ENCODE data around the gene TAOK3.
A peak's percentile ranks its signal among the peaks of the same experiment; 100 is the strongest.
"Not testable (repeated sequence)": the region's sequence is repeated elsewhere in the genome, so short reads cannot be mapped to it uniquely, and the experiment has no call there.

The TAOK3 gene

DNA sequence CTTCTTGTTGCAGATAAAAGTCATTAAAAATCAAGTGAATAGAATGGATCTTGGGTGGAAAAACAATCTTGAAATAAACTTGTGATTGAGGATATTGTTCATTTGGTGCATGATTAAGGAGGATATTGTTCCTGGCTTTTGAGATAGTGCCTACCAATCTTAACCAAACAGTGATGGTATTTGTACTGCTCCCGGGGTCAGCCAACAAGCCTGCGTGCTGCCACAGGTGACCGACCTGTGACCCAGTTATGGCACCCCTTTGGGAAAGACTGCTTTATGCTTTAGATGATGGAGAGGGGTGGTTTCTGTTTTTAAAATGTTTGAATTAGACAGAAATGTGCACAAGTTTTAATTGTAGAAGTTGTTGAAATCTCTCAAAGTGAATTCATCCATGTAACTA is 45.2 kb upstream of the TAOK3 start:
- Histone ChIP-seq H3K4me3 (ENCODE audit: insufficient read depth, low read length, poor library complexity, severe bottlenecking) (no peak overlapping the region), H4K20me1 (ENCODE audit: low read depth, low read length) (no peaks in the 10 kb centered on the region), H3K4me2 (ENCODE audit: low read depth, low read length, poor library complexity, severe bottlenecking) (no peak overlapping the region), H3K9ac (ENCODE audit: low read length) (no peak overlapping the region), H3K9me3 (ENCODE audit: insufficient read depth, low read length) (no peaks in the 10 kb centered on the region), H3K27ac (ENCODE audit: low read depth, low read length) (no peak overlapping the region), H3K36me3 (ENCODE audit: low read length) (no peaks in the 10 kb centered on the region), H3K79me2 (ENCODE audit: insufficient read depth, low read length) (no peaks in the 10 kb centered on the region), H3K27me3 (ENCODE audit: low read length) (no peaks in the 10 kb centered on the region), H3F3A (ENCODE audit: insufficient read depth) (no peaks in the 10 kb centered on the region), H3K9me2 (replicated peaks; ENCODE audit: insufficient read depth, low read length) (no peaks in the 10 kb centered on the region), H2AFZ (ENCODE audit: low read depth, low read length, severe bottlenecking) (no peak overlapping the region)
- TF ChIP-seq, protein P1, sequence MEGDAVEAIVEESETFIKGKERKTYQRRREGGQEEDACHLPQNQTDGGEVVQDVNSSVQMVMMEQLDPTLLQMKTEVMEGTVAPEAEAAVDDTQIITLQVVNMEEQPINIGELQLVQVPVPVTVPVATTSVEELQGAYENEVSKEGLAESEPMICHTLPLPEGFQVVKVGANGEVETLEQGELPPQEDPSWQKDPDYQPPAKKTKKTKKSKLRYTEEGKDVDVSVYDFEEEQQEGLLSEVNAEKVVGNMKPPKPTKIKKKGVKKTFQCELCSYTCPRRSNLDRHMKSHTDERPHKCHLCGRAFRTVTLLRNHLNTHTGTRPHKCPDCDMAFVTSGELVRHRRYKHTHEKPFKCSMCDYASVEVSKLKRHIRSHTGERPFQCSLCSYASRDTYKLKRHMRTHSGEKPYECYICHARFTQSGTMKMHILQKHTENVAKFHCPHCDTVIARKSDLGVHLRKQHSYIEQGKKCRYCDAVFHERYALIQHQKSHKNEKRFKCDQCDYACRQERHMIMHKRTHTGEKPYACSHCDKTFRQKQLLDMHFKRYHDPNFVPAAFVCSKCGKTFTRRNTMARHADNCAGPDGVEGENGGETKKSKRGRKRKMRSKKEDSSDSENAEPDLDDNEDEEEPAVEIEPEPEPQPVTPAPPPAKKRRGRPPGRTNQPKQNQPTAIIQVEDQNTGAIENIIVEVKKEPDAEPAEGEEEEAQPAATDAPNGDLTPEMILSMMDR (IDR thresholded peaks at IDR 0.05; ENCODE audit: insufficient read depth, low read length, poor library complexity, severe bottlenecking), result no peak
- no peak for TF ChIP-seq EZH2phosphoT487 (conservative IDR thresholded peaks at IDR 0.05; ENCODE audit: low read length)

DNA sequence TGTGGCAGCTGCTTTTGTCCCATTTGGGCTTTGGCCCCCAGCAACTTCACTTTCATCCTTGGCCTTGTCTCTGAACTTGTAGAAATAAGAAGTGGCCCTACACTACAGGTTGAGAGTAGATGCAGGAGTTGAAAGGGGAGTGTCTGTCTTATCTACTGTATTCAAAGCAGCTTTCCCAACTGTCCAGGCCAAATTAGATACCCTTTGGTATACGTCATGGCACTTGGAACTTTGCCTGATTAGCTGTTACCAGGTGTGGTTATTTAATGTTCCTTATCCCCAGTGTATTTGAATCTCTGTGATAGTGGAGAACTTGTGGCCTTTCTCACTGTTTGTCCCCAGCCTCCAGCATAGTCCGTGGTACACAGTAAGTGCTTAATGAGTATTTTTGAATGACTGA is 37.1 kb upstream of the TAOK3 start:
- Histone ChIP-seq H3K9me3 (ENCODE audit: insufficient read depth, low read length) (no peaks in the 10 kb centered on the region), H4K20me1 (ENCODE audit: low read depth, low read length) (no peaks in the 10 kb centered on the region), H3K9ac (ENCODE audit: low read length) (no peak overlapping the region), H3K4me3 (ENCODE audit: insufficient read depth, low read length, poor library complexity, severe bottlenecking) (no peak overlapping the region), H3K79me2 (ENCODE audit: insufficient read depth, low read length) (no peaks in the 10 kb centered on the region), H3K4me2 (ENCODE audit: low read depth, low read length, poor library complexity, severe bottlenecking) (no peak overlapping the region), H3K36me3 (ENCODE audit: low read length) (peaks cover 19% of the 10 kb centered on the region), H3K27ac (ENCODE audit: low read depth, low read length) (no peak overlapping the region), H3K9me2 (replicated peaks; ENCODE audit: insufficient read depth, low read length) (no peaks in the 10 kb centered on the region), H3K27me3 (ENCODE audit: low read length) (no peaks in the 10 kb centered on the region), H3F3A (ENCODE audit: insufficient read depth) (no peaks in the 10 kb centered on the region), H2AFZ (ENCODE audit: low read depth, low read length, severe bottlenecking) (no peak overlapping the region)
- TF ChIP-seq EZH2phosphoT487 (conservative IDR thresholded peaks at IDR 0.05; ENCODE audit: low read length), result no peak
- TF ChIP-seq, protein P1 (IDR thresholded peaks at IDR 0.05; ENCODE audit: insufficient read depth, low read length, poor library complexity, severe bottlenecking), result no peak

DNA sequence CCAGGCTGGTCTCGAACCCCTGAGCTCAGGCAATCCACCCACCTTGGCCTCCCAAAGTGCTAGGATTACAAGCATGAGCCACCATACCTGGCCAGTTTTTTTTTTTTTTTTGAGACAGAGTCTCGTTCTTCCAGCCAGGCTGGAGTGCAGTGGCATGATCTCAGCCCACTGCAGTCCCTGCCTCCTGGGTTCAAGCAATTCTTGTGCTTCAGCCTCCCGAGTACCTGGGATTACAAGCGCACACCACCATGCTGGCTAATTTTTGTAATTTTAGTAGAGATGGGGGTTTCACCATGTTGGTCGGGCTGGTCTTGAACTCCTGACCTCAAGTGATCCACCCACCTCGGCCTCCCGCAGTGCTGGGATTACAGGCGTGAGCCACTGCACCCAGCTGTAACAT is 35.5 kb upstream of the TAOK3 start:
- not testable (repeated sequence) for H3K4me3 ChIP-seq (ENCODE audit: insufficient read depth, low read length, poor library complexity, severe bottlenecking); H3K27ac ChIP-seq (ENCODE audit: low read depth, low read length); H3K9me2 ChIP-seq (replicated peaks; ENCODE audit: insufficient read depth, low read length); H3K4me2 ChIP-seq (ENCODE audit: low read depth, low read length, poor library complexity, severe bottlenecking); H3K79me2 ChIP-seq (ENCODE audit: insufficient read depth, low read length); H3K9me3 ChIP-seq (ENCODE audit: insufficient read depth, low read length); H3K9ac ChIP-seq (ENCODE audit: low read length); H3F3A ChIP-seq (ENCODE audit: insufficient read depth); H3K27me3 ChIP-seq (ENCODE audit: low read length); H4K20me1 ChIP-seq (ENCODE audit: low read depth, low read length); H2AFZ ChIP-seq (ENCODE audit: low read depth, low read length, severe bottlenecking)
- H3K36me3 ChIP-seq (ENCODE audit: low read length), result peaks cover 19% of the 10 kb centered on the region

DNA sequence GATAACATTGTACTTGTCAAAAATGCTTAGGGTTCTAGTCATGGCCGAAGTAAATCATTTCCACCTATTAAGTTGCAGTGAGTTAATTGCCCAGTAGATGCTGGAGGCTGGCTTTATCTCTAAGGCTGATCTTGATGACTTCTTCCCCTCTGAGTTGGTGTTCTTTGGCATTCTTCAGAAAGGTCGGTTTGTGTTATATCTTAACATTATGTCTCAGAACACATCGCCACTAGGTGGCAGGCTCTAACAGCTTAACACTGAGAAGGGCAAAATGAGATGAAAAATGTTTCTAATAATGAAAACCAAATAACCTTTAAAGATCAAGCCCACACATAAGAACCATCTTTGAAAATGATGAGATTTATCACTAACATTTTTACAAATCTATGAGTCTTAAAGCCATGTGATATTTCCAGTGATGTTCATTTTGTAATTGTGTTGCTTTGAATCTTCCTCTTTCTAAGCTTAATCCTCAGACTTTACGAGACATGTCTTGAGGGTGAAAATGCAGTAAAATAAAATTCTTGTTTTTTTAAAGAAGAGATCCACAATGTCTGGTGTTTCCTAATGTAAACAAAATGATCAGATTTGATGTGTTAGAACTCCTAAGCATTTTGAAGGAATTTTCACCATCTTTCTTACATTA is 32.3 kb upstream of the TAOK3 start:
- Histone ChIP-seq H4K20me1 (ENCODE audit: low read depth, low read length) (no peaks in the 10 kb centered on the region), H2AFZ (ENCODE audit: low read depth, low read length, severe bottlenecking) (no peak overlapping the region), H3K27ac (ENCODE audit: low read depth, low read length) (no peak overlapping the region), H3K4me3 (ENCODE audit: insufficient read depth, low read length, poor library complexity, severe bottlenecking) (no peak overlapping the region), H3K9me2 (replicated peaks; ENCODE audit: insufficient read depth, low read length) (no peaks in the 10 kb centered on the region), H3K27me3 (ENCODE audit: low read length) (no peaks in the 10 kb centered on the region), H3K9ac (ENCODE audit: low read length) (no peak overlapping the region), H3K36me3 (ENCODE audit: low read length) (peaks cover 12% of the 10 kb centered on the region; the same call in 1 of the 2 replicates), H3K9me3 (ENCODE audit: insufficient read depth, low read length) (no peaks in the 10 kb centered on the region), H3K79me2 (ENCODE audit: insufficient read depth, low read length) (no peaks in the 10 kb centered on the region), H3K4me2 (ENCODE audit: low read depth, low read length, poor library complexity, severe bottlenecking) (no peak overlapping the region), H3F3A (ENCODE audit: insufficient read depth) (peaks cover 3% of the 10 kb centered on the region; the same call in 1 of the 2 replicates)
- no peak for TF ChIP-seq EZH2phosphoT487 (conservative IDR thresholded peaks at IDR 0.05; ENCODE audit: low read length)
- TF ChIP-seq, protein P1 (IDR thresholded peaks at IDR 0.05; ENCODE audit: insufficient read depth, low read length, poor library complexity, severe bottlenecking), result peak; percentile 84

All from SU-DHL-6 (cell line).